ENCODE measurements around the gene LTBP1. TPM values are rescaled to one million over a fixed set of nuclear protein-coding genes. Genes with fewer than 3 reads are reported as not detected.

Gene LTBP1
- total RNA-seq, 2 donors from 2014 or later, result 19.4 to 23.1 TPM

DNA sequence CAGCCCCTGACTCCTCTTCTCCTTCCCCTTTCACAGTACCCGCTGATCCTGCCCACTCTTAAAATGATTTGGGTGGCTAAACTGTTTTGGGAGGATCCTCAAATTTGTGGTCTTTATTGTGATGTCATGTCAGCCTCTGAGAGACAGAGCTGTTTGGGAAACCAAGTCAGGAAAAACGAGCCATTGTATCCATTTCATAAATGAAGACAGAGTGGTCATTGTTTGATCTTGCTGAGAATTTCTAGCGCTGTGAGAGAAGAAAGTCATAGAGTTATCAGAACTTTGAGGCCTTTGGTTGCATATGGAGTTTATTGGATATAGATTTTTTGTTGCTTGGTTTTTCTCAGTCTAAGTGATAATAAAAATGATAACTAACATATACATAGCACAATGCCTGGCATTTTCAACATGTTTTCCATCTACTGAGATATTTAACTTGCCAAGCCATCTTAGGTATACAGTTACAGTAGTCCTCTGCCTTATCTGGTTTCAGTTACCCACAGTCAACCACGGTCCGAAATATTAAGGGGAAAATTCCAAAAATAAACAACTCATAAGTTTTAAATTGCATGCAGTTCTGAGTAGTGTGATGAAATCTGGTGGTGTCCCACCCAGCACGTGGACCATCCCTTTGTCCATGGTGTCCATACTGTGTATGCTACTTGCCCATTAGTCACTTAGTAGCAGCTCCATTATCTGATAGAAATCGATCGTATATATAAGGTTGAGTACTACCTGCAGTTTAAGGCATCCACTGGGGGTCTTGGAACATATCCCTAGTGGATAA, 424.7 kb downstream of the LTBP1 start:
- H3K27ac ChIP-seq, result no peak overlapping the region
- H3K9ac ChIP-seq (ENCODE audit: low read depth in 2 of 2, low read length in 2 of 2), result no peak overlapping the region
- no peaks in the 10 kb centered on the region for H3K36me3 ChIP-seq
- intact Hi-C loops (cut with DNase I), result loop anchor here (5.0 to 10.0 kb wide), 2 partner anchors 337 to 599 kb away; no protein-coding TSS in a partner anchor
- no peak for DNase-seq
- no peaks in the 10 kb centered on the region for H3K27me3 ChIP-seq
- H3K9me3 ChIP-seq, result no peaks in the 10 kb centered on the region
- H3K4me1 ChIP-seq, result no peaks in the 10 kb centered on the region
- TF ChIP-seq, protein P1, sequence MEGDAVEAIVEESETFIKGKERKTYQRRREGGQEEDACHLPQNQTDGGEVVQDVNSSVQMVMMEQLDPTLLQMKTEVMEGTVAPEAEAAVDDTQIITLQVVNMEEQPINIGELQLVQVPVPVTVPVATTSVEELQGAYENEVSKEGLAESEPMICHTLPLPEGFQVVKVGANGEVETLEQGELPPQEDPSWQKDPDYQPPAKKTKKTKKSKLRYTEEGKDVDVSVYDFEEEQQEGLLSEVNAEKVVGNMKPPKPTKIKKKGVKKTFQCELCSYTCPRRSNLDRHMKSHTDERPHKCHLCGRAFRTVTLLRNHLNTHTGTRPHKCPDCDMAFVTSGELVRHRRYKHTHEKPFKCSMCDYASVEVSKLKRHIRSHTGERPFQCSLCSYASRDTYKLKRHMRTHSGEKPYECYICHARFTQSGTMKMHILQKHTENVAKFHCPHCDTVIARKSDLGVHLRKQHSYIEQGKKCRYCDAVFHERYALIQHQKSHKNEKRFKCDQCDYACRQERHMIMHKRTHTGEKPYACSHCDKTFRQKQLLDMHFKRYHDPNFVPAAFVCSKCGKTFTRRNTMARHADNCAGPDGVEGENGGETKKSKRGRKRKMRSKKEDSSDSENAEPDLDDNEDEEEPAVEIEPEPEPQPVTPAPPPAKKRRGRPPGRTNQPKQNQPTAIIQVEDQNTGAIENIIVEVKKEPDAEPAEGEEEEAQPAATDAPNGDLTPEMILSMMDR (IDR thresholded peaks at IDR 0.05), result no peak
- no peak overlapping the region for H3K4me3 ChIP-seq

DNA sequence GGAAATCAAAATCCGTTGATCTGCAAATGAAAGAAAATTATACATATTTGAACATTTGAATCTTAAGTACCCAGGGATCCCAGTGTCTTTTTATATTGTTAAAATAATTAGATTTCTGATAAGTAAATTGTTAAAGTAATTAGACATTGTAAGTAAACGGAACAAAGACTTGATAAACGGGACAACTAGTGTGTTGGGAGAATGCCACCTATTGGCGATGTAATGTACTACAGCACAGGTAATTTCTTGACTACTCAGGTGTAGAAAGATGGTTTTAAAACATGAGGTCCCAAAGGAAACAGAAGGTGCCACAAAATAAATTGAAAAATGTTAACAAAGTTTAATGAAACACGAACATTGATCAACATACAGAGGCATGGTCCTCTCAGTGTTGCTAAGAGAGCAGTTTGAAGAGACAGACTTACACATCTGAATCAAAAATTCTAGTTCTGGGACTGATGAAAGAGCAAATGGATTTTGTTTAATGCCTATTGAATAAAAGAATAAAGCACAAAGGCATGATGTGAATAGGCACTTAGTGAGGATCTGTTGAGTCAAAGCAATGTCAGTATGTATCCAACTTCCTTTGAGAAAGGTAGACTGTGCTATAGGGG, 426.3 kb downstream of the LTBP1 start:
- intact Hi-C loops (cut with DNase I), result loop anchor here (5.0 to 10.0 kb wide), 2 partner anchors 338 to 601 kb away; no protein-coding TSS in a partner anchor
- Histone ChIP-seq H3K9ac (ENCODE audit: low read depth in 2 of 2, low read length in 2 of 2) (no peak overlapping the region), H3K27me3 (no peaks in the 10 kb centered on the region), H3K4me1 (no peaks in the 10 kb centered on the region), H3K9me3 (no peaks in the 10 kb centered on the region), H3K4me3 (no peak overlapping the region), H3K27ac (no peak overlapping the region), H3K36me3 (no peaks in the 10 kb centered on the region)
- DNase-seq, result peak; percentile 52
- TF ChIP-seq, protein P1 (IDR thresholded peaks at IDR 0.05), result peak; percentile 81

DNA sequence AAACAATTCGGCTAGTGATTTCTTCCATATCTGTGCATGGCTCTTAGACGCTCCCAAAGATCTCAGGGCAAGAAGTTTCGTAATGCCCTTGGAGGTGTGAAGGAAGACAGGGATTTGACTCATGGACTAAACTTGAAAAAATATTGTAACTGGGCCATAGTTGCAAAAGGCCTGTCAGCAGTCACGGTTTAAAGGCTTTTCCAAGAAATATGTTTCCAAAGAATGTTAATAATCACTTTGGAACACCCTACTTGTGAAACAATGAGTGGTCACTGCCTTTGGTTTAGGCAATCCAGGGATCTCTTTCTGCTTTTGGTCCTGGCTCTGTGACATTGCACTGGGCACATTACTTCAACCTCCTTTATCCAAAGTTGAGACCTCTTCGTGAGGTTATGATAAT, 427.2 kb downstream of the LTBP1 start:
- DNase-seq, result no peak
- TF ChIP-seq, protein P1 (IDR thresholded peaks at IDR 0.05), result no peak
- Histone ChIP-seq H3K27me3 (no peaks in the 10 kb centered on the region), H3K27ac (no peak overlapping the region), H3K4me3 (no peak overlapping the region), H3K9ac (ENCODE audit: low read depth in 2 of 2, low read length in 2 of 2) (no peak overlapping the region), H3K4me1 (no peaks in the 10 kb centered on the region), H3K9me3 (no peaks in the 10 kb centered on the region), H3K36me3 (no peaks in the 10 kb centered on the region)
- intact Hi-C loops (cut with DNase I), result loop anchor here (5.0 to 10.0 kb wide), 2 partner anchors 339 to 602 kb away; no protein-coding TSS in a partner anchor

DNA sequence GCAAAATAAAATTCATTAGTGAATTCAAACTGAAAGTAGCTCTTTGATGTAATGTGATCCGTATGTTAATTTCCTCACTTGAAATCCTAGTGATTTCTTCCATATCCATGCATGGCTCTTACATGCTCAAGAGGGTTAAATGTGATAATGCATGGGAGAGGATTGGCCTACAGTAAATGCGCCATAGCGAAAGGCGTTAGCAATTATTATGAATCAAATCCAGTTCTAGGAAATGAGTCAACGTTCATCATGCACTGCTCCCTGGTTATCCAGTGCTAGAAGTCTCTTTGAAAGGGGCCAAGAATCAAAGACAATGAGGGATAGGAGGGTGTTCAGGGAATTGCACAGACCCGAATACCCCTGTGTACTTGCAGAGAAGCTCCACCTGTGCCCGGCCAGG, 428.3 kb downstream of the LTBP1 start:
- Histone ChIP-seq H3K27me3 (no peaks in the 10 kb centered on the region), H3K27ac (no peak overlapping the region), H3K9me3 (no peaks in the 10 kb centered on the region), H3K36me3 (no peaks in the 10 kb centered on the region), H3K9ac (ENCODE audit: low read depth in 2 of 2, low read length in 2 of 2) (no peak overlapping the region), H3K4me1 (no peaks in the 10 kb centered on the region), H3K4me3 (no peak overlapping the region)
- no peak for DNase-seq
- intact Hi-C loops (cut with DNase I), result loop anchor here (10.0 kb wide), 1 partner anchor 340 kb away; no protein-coding TSS in a partner anchor
- TF ChIP-seq, protein P1 (IDR thresholded peaks at IDR 0.05), result no peak

DNA sequence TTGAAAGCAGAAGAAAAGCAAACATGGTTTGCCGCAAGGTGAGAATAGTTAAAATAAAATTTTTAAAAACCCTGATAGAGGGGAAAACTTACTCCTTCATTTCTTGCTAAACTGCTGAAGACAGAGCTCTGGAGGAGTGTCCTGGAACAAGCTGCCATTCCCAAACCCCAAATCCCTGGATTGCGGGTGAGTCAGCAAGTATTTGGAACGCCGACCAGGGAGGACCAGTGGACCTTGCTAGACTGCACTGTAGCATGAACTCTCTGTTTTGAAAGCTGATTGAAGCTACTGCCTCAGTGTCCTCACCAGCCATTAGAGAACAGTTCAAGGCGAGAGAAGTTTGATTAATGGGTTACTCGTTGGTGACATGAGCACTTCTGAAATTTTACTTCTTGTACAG, 430.3 kb downstream of the LTBP1 start:
- H3K4me3 ChIP-seq, result no peak overlapping the region
- intact Hi-C loops (cut with DNase I), result loop anchor here (10.0 kb wide), 1 partner anchor 342 kb away; no protein-coding TSS in a partner anchor
- DNase-seq, result no peak
- no peaks in the 10 kb centered on the region for H3K9me3 ChIP-seq
- no peak overlapping the region for H3K9ac ChIP-seq (ENCODE audit: low read depth in 2 of 2, low read length in 2 of 2)
- no peaks in the 10 kb centered on the region for H3K27me3 ChIP-seq
- H3K36me3 ChIP-seq, result no peaks in the 10 kb centered on the region
- H3K27ac ChIP-seq, result no peak overlapping the region
- H3K4me1 ChIP-seq, result no peaks in the 10 kb centered on the region
- TF ChIP-seq, protein P1 (IDR thresholded peaks at IDR 0.05), result no peak
